Activated CD4-positive, alpha-beta T cell treated with anti-CD3 and anti-CD28 coated beads, Interleukin-2, amount 50 U/mL, for 48 hours (primary cell): ENCODE measurements around the gene ATG7.

ENCODE experiments used
- DNase-seq, 2 experiments: peaks; one replicate each; pipeline ENCODE4 v3.0.0-alpha.2; 2020

ATG7 gene

GRCh38 chr3:11363715-11364114 lies 91.5 kb downstream of the ATG7 start:
- DNase-seq, result no peak

DNA sequence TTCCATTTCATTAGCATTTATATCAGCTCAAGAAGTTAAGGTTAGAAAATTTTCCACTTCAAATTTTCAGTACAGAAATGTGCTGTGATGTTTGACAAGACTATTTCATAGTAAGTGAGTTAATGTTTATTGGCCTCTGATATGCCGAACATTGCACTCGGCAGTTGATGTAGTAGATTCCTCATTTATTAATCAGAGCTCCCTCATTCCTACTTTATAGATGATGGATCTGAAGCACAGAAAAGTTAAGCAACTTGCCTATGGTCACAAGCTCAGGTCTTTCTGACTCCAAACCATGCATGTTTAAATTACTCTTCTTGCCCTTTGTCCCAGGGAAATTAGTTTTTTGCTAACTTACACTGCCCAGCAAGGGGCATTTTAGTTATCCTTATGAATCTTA lies 92.0 kb downstream of the ATG7 start:
- no peak for DNase-seq

- no peak for DNase-seq
Measured at GRCh38 chr3:11367143-11367693, 95.0 kb downstream of the ATG7 start.

DNA sequence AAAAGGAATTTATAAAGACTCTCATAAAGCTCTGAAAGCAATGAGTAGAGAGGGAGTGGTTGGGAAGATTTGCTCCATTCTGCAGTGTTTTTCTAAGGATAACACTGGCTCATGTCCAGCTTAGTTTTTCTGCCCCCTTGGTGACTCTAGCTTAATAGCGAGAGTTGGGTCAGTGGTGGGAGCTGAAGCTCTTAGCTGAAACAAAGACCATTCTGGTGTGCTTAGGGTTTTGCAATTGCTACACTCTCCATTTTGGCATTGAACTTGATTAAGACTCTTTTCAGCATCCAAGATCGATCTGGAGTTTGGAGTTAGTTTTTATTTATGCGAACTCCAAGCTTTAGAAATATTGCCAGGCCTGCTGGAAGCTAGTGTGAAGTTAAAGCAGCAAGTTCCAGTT lies 98.0 kb downstream of the ATG7 start:
- no peak for DNase-seq

- DNase-seq, result no peak
Measured at GRCh38 chr3:11370966-11371365, 98.8 kb downstream of the ATG7 start.

- DNase-seq, result no peak
Measured at GRCh38 chr3:11371747-11372146, 99.5 kb downstream of the ATG7 start.

- no peak for DNase-seq
Measured at GRCh38 chr3:11373235-11373634, 101.0 kb downstream of the ATG7 start.

GRCh38 chr3:11373654-11374053 lies 101.5 kb downstream of the ATG7 start:
- DNase-seq, result no peak

DNA sequence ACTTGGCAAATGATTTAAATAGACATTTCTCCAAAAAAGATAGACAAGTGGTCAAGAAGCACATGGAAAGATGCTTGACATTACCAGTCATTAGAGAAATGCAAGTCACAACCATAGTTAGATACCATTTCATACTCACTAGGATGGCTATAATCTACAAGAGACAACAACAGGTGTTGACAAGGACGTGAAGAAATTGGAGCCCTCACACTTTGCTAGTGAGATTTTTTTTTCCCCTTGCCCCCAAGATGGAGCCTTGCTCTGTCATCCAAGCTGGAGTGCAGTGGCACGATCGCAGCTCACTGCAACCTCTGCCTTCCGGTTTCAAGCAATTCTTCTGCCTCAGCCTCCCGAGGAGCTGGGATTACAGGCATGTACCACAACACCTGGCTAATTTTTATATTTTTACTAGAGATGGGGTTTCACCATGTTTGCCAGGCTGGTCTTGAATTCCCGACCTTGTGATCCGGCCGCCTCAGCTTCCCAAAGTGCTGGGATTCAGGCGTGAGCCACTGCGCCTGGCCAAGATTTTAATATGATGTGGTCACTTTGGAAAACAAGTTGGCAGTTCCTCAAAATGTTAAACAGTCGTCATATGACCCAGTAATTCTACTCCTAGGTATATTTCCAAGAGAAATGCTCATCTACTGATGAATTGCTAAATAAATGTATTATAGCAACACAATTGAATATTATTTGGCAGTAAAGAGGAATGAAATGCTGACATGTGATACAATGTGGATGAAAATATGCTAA lies 103.3 kb downstream of the ATG7 start:
- DNase-seq, result no peak

- no peak for DNase-seq
Measured at GRCh38 chr3:11377719-11378118, 105.5 kb downstream of the ATG7 start.

DNA sequence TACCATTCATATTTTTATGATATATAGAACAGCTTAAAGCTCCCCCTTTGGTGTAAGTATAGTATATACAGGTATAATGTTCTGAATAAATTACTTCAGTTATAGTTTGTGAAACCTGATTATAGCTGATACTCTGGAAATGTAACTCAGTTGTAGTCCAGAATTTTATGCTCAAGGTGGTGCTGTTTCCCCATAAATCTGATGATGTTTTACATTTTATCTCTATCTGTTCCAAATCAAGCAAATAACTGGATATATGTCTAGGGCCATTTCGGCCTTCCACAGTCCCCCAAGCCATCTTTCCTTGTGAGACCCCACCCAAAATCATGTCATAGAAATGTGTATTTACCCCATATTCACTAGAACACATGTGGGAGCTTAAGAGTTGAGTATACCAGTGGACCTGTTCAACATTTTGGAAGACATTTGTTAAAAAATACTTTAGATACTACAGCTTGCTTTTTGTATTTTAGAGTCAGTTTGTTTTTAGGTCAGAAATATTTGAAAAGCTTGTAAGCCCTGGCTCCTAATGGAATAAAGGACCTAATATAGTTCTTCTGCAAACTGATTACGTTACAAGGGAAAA lies 107.1 kb downstream of the ATG7 start:
- DNase-seq, result no peak

DNA sequence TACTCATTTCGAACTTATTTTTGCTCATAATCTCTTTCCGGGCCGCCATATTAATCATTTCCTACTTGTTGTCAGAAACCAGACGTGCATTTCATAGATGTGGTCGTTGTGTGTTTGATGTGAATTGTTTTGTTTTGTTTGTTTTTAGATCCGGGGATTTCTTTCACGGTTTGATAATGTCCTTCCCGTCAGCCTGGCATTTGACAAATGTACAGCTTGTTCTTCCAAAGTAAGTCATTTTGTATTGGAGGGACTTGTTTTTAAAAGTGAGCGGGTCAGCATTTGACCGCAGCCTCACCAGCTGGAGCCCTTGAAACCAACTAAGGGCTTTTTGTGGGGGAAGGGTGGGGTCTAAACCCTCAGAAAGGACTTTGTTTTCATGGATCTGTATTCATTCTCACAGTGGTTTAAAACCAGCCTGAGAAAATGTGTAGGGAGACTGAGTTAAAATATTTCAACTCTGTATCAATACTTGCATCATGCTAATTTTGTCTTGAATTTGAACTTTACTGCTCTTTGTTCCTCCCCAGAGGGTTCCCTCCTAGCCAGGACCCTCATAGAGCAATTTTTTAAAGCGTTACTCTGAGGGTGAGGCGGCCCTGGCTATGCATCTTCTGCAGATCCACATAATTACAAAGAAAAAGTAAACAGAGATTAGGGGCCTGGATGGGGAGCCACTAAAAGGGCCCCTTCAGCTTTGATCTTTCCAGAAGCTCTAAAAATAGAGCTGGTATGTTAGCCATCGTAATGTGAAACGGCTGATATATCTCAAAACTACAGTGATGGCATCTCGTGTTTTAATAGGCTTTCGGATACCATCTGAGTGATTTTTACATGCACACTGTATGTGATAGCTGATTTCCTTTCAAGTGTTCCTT lies 107.9 kb downstream of the ATG7 start:
- DNase-seq, result no peak

- DNase-seq, result no peak
Measured at GRCh38 chr3:11381141-11381540, 108.9 kb downstream of the ATG7 start.

- no peak for DNase-seq
Measured at GRCh38 chr3:11381563-11381962, 109.4 kb downstream of the ATG7 start.

GRCh38 chr3:11382146-11382745 lies 110.0 kb downstream of the ATG7 start:
- DNase-seq, result no peak

DNA sequence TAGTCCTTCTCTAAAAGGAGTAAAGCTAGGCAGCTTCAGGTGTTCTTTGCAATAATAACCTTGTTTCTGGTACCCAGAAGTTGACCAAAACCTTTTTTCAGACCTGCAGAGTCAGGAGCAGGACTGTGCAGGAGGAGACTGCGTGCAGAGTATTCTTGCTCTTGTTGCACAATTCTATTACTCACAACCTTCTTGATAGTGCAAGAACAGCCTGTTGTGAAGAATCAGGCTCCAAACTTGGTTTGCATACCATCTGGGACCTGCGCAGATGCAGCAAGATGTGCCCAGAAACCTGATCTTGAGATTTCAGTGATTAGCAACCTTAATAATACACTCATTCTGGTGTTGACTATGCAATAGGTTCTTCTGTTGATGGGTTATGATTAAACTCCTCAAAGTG lies 111.9 kb downstream of the ATG7 start:
- no peak for DNase-seq

- no peak for DNase-seq
Measured at GRCh38 chr3:11385326-11385725, 113.1 kb downstream of the ATG7 start.

DNA sequence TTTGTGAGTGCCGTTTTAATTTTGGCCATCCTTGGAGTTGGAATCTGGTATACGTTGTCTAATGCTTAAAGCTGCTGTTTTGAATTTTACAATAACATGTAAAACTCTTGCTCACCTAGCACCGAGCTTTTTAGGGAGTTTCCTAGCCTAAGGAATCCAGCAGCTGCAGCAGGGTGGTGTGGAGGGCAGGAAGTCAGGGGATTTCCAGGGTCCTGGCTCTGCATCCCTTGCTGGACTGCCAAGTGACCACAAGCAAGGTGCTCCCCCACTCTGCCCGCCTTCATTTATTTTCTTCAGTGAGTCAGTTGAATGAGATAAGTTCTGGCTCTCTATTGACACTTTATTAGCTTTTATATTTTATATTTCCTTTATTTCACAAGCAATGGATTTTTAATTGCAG lies 113.7 kb downstream of the ATG7 start:
- DNase-seq, result no peak

DNA sequence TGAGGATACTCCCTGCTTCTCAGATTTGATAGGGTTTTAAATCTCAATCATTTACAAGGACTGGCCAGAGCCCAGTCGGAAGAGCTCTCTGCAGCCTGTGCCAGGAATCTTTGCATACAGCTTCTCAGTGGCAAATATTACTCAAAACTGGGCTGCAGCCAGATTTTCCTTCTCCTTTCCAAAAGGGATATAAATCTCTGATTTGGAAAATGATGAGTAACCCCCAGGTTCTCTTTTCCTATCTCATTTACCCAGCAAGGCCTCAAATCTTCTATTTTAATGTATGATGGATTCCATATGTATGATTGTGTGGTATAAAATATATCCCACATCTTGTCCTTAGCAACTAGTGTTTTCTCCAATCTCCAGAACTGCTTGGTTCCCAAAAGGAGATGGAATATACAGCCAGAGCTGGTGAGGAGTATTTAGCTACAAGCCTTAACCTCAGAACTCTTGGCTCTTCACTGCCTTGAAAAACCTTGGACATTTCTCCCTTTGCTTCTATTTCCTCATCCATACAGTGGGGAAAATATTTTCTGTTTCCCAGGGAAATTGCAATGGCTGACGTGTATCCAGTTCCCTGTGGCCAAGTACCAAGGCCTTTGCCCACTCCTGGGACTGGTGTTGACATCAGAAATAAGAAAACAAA lies 114.4 kb downstream of the ATG7 start:
- no peak for DNase-seq

DNA sequence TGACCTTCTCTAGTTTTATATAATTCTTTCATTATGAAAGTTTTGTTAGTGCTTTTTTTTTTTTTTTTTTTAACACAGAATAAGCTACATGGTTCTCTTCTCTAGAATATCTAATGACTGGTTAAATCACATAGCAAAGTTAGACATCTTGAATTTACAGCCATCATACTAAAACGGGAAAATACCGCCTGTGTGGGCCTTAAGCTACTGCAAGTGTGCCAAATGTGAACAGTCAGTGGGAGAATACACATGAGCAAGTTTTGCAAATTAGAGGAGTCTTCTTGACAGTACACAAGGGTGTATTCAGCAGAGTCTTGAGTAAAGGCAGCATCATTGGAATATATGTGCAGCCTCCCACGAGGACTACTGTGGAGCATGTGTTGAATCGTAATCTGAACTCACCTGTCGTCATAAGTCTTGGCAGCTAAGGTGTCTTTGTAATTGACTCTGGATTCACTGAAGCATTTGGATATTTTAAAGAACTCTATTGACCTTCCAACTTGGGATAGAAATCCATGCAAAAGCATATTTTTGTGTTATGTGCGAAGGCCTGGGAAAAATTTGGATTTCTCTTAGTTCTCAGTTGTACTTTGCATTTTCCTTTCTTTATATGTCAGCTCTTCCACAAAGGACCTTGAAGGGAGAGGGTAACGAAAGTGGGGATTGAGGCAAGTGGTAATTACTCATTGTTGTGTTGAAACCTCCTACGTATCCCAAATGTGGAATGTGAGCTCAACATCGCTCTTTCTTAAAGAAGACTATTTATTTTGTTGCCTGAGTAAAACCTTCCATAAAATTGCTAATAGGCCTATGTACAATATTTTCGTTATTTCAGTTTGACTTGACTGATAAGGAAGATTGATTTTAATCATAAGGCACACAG lies 117.4 kb downstream of the ATG7 start:
- no peak for DNase-seq

DNA sequence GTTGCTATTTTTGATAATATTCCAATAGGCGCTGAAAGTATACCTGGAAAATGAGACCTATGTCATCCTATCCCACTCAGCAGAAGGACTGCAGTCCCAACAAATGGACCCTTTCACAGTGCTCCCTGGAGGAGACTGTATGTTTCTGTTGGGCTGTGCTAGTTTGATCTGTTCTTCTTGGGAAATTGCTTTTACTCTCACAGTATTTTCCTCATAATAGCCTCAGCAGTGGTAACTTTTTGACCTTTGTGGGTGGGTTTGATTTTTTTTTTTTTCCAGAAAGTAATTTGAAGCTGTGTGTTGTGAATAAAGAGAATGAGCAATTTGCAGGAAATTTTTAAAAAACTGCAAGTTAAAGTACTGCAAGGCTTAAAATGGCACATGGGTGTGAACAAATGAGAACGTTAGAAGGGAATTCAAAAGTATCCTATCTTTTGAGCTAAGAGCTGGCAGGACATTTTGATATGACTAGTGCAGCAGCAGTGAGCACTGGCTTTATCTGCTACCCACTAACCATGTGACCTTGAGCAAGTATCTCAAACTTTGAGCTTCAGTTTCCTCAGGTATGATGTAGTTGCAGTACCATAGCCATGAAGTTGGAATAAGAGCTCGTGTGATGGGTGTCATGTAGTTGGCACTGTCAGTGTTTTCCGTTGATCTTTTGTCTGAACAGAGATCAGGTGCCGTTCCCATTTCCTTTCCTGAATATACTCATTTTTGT lies 118.4 kb downstream of the ATG7 start:
- DNase-seq, result no peak
